ENCODE data around the gene DGKQ.

DGKQ gene

GRCh38 chr4:995311-996026, 22.1 kb upstream of the DGKQ start:
- no peak for DNase-seq (ENCODE audit: low read depth)

- no peak for DNase-seq (ENCODE audit: low read depth)
Measured at GRCh38 chr4:993111-994029, 20.0 kb upstream of the DGKQ start, which contains the start of gene SLC26A1. Gene SLC26A1 (minus strand): TSS chr4:993404. CDS start chr4:991703, 1,701 bp downstream.

GRCh38 chr4:992297-993110, 19.1 kb upstream of the DGKQ start:
- no peak for DNase-seq (ENCODE audit: low read depth)

- DNase-seq (ENCODE audit: low read depth) = no peak
Measured at GRCh38 chr4:991451-992296, 18.3 kb upstream of the DGKQ start.

- DNase-seq (ENCODE audit: low read depth) = no peak
Measured at GRCh38 chr4:990746-991367, 17.5 kb upstream of the DGKQ start.

GRCh38 chr4:989722-990471, 16.5 kb upstream of the DGKQ start:
- no peak for DNase-seq (ENCODE audit: low read depth)

- no peak for DNase-seq (ENCODE audit: low read depth)
Measured at GRCh38 chr4:988726-989721, 15.7 kb upstream of the DGKQ start.

- DNase-seq (ENCODE audit: low read depth) = no peak
Measured at GRCh38 chr4:987624-988513, 14.5 kb upstream of the DGKQ start.

GRCh38 chr4:986879-987623, 13.7 kb upstream of the DGKQ start, which contains the start of gene IDUA:
Gene IDUA (plus strand): TSS chr4:987044. CDS start chr4:987085, 41 bp downstream.
- peak; percentile 73 for DNase-seq (ENCODE audit: low read depth)

GRCh38 chr4:986428-986878, 13.1 kb upstream of the DGKQ start:
- DNase-seq (ENCODE audit: low read depth) = no peak

GRCh38 chr4:985123-985830, 11.9 kb upstream of the DGKQ start:
- no peak for DNase-seq (ENCODE audit: low read depth)

- no peak for DNase-seq (ENCODE audit: low read depth)
Measured at GRCh38 chr4:984336-985054, 11.1 kb upstream of the DGKQ start.

- DNase-seq (ENCODE audit: low read depth) = no peak
Measured at GRCh38 chr4:982814-983213, 9.4 kb upstream of the DGKQ start.

- DNase-seq (ENCODE audit: low read depth) = no peak
Measured at GRCh38 chr4:982291-982690, 8.9 kb upstream of the DGKQ start.

GRCh38 chr4:978957-979701, 5.8 kb upstream of the DGKQ start:
- peak; percentile 34 for DNase-seq (ENCODE audit: low read depth)
